ENCODE measurements around the gene MEOX1. TPM values are rescaled to one million over a fixed set of nuclear protein-coding genes. Genes with fewer than 3 reads are reported as not detected.

MEOX1 gene
- total RNA-seq, 1 experiment from 2014 or later: 0.21 TPM

- in situ Hi-C loops (cut with HindIII; ENCODE audit: low pct_unique_long_range_greater_than_20kb, low sequenced_read_pairs): no loop called here
- Histone ChIP-seq H3K4me1 (ENCODE audit: control insufficient read depth, insufficient read depth, low read length) (no peaks in the 10 kb centered on the region; the same call in 1 of the 2 replicates), H3K4me3 (ENCODE audit: low read depth in 2 of 2, low read length in 2 of 2) (no peak overlapping the region), H3K36me3 (ENCODE audit: control insufficient read depth, insufficient read depth, low read length) (no peaks in the 10 kb centered on the region), H3K27ac (ENCODE audit: low read length) (no peak overlapping the region), H3K9me3 (ENCODE audit: control insufficient read depth, insufficient read depth, low read depth, low read length) (no peaks in the 10 kb centered on the region), H3K27me3 (ENCODE audit: control insufficient read depth, insufficient read depth, low read length) (no peaks in the 10 kb centered on the region)
- TF ChIP-seq CTCF (IDR thresholded peaks at IDR 0.05) (no peak), REST (IDR thresholded peaks at IDR 0.05; ENCODE audit: insufficient read depth in 1 of 2, low read depth in 2 of 2, low read length in 1 of 2) (no peak)
- ATAC-seq: no peak
- ChIA-PET CTCF (interaction anchor here (0.7 kb wide), 1 partner anchor 11 kb away, joined by 3 read pairs; no protein-coding TSS in a partner anchor), POLR2A (no interaction called here)
- no TSS peak for BruUV-seq (replicated peaks)
- no peak for DNase-seq (ENCODE audit: low read depth, low spot score)
- intact Hi-C loops (cut with micrococcal nuclease; ENCODE audit: unreplicated experiment): no loop called here
Observed at GRCh38 chr17:43658900-43659299, 2.8 kb downstream of the MEOX1 start.

GRCh38 chr17:43655693-43656255 lies 5.9 kb downstream of the MEOX1 start:
- Histone ChIP-seq H3K9me3 (ENCODE audit: control insufficient read depth, insufficient read depth, low read depth, low read length) (no peaks in the 10 kb centered on the region), H3K36me3 (ENCODE audit: control insufficient read depth, insufficient read depth, low read length) (no peaks in the 10 kb centered on the region), H3K4me3 (ENCODE audit: low read depth in 2 of 2, low read length in 2 of 2) (no peak overlapping the region), H3K4me1 (ENCODE audit: control insufficient read depth, insufficient read depth, low read length) (no peaks in the 10 kb centered on the region; the same call in 1 of the 2 replicates), H3K27ac (ENCODE audit: low read length) (no peak overlapping the region), H3K27me3 (ENCODE audit: control insufficient read depth, insufficient read depth, low read length) (no peaks in the 10 kb centered on the region)
- in situ Hi-C loops (cut with HindIII; ENCODE audit: low pct_unique_long_range_greater_than_20kb, low sequenced_read_pairs): no loop called here
- BruUV-seq (replicated peaks): no TSS peak
- ChIA-PET POLR2A (no interaction called here), CTCF (no interaction called here)
- intact Hi-C loops (cut with micrococcal nuclease; ENCODE audit: unreplicated experiment): no loop called here
- TF ChIP-seq POLR2AphosphoS5 (IDR thresholded peaks at IDR 0.05; ENCODE audit: low read depth, low read length): no peak
- ATAC-seq (no peak), DNase-seq (ENCODE audit: low read depth, low spot score) (no peak)

GRCh38 chr17:43652124-43652480 lies 9.6 kb downstream of the MEOX1 start:
- H3K27me3 ChIP-seq (ENCODE audit: control insufficient read depth, insufficient read depth, low read length): no peaks in the 10 kb centered on the region
- no peaks in the 10 kb centered on the region for H3K4me1 ChIP-seq (ENCODE audit: control insufficient read depth, insufficient read depth, low read length)
- intact Hi-C loops (cut with micrococcal nuclease; ENCODE audit: unreplicated experiment) (no loop called here), in situ Hi-C loops (cut with HindIII; ENCODE audit: low pct_unique_long_range_greater_than_20kb, low sequenced_read_pairs) (no loop called here)
- no peak for TF ChIP-seq POLR2AphosphoS5 (IDR thresholded peaks at IDR 0.05; ENCODE audit: low read depth, low read length)
- no peak for TF ChIP-seq REST (IDR thresholded peaks at IDR 0.05; ENCODE audit: insufficient read depth in 1 of 2, low read depth in 2 of 2, low read length in 1 of 2)
- no peak for TF ChIP-seq TCF7L2 (IDR thresholded peaks at IDR 0.05; ENCODE audit: low read depth, low read length)
- TF ChIP-seq CTCF (IDR thresholded peaks at IDR 0.05): no peak
- no peak for TF ChIP-seq SIN3A (IDR thresholded peaks at IDR 0.05; ENCODE audit: borderline replicate concordance, insufficient read depth, low read depth, low read length)
- no peak overlapping the region for H3K27ac ChIP-seq (ENCODE audit: low read length)
- POLR2A ChIA-PET: no interaction called here
- ATAC-seq: peak; percentile 26; the same call in 1 of the 2 replicates
- no peaks in the 10 kb centered on the region for H3K36me3 ChIP-seq (ENCODE audit: control insufficient read depth, insufficient read depth, low read length)
- no peak overlapping the region for H3K4me3 ChIP-seq (ENCODE audit: low read depth in 2 of 2, low read length in 2 of 2)
- BruUV-seq (replicated peaks): no TSS peak
- no peak for DNase-seq (ENCODE audit: low read depth, low spot score)
- no peaks in the 10 kb centered on the region for H3K9me3 ChIP-seq (ENCODE audit: control insufficient read depth, insufficient read depth, low read depth, low read length)
- CTCF ChIA-PET: no interaction called here

Data from Panc1 (cell line).